GM18519 (cell line): ENCODE data around the gene FBXL14.
A peak's percentile ranks its signal among the peaks of the same experiment; 100 is the strongest.

ENCODE experiments used
- ATAC-seq: cut with Tn5 transposase; IDR thresholded peaks from one replicate; pipeline ENCODE4 v1.9.1; 2021; ENCODE audit warnings: mild to moderate bottlenecking, moderate library complexity; ENCODE audit not compliant: unreplicated experiment, low FRiP score

FBXL14 gene, protein sequence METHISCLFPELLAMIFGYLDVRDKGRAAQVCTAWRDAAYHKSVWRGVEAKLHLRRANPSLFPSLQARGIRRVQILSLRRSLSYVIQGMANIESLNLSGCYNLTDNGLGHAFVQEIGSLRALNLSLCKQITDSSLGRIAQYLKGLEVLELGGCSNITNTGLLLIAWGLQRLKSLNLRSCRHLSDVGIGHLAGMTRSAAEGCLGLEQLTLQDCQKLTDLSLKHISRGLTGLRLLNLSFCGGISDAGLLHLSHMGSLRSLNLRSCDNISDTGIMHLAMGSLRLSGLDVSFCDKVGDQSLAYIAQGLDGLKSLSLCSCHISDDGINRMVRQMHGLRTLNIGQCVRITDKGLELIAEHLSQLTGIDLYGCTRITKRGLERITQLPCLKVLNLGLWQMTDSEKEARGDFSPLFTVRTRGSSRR

DNA sequence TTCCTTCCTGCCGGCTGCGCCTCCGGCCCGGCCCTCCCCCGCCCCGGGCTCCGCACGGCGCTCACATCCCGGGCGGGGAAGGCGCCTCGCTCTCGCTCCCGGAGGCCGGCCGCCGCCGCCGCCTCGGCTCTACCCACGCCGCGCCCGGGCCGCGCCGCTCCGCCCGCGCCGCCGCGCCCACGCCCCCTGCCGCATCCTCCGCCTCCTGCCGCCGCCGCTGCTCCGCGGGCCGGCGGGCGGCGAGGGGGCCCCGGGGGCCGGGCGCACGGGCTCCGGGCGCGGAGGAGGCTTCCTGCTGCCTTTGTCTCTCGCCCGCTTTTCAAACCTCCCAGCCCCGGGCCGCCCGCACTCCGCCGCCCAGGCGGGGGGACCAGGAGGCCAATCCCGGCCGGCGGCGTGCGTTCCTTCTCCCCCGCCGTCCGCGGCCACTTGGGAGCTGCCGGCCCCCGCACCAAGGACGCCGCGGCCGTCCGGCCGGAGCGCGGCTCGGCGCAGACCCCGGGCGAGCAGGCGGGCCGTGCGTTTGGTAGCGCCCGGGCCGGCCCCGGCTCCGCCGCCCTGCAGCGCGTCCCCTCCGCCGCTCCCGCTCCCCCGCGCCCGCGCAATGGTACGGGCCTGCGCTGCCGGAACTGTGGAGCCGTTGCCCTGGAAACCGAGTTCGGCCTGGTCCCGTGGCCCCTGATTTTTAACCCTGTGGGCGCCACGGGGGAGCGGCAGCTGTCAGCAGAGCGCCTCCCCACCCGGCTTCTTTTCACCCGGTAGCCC, at the start of gene FBXL14:
TSS of gene FBXL14 (minus strand) at position 321 of the 765 bp plus-strand sequence. CDS start 515 bp downstream, outside the sequence.
- peak; percentile 43 for ATAC-seq

DNA sequence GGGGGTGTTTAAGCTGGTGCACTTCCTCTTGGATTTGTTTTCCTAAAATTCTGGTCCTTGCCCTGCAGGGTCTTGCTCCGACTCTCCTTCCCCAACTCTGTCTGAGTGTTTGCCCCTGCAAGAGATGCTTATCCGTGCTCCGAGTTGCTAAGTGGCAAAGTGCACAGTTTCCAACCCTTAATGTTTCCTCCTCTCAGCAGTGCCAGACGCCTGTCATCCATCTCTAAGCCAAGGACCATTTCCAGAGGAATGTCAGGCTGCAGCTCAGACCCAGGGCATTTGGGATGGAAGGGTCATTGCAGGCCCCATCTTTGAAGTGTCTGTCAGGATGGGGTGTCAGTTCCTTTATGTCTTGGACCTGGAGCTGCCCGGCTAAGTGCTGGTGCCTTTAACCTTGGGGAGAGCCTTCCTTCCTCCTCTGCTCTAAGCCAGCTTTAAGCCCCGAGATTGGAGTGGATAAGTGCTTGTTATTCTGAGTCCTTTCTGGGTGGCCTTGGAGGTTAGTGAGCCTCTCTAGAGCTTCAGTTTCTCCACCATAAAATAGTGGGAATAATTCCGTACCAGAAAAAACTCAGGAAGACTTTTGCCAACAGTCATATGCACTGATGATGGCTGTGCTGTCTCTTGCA, 49.6 kb upstream of the FBXL14 start:
- no peak for ATAC-seq

DNA sequence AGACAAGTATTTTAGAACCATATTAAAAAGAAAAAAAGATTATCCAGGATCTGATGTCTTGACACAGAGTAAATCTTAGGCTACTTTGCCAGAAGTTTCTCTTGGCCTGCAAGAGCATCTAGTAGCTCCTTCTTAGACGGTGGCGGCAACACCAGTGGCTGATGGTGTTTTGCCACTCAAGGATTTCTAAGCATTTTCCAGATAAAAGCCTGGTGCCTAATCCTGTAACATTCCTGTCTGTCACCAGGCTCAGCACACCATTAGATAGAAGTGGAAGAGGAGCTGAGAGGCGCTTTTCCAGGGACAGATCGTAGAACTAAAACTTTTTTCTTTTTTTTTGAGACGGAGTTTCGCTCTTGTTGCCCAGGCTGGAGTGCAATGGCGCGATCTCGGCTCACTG, 48.7 kb upstream of the FBXL14 start:
- no peak for ATAC-seq

DNA sequence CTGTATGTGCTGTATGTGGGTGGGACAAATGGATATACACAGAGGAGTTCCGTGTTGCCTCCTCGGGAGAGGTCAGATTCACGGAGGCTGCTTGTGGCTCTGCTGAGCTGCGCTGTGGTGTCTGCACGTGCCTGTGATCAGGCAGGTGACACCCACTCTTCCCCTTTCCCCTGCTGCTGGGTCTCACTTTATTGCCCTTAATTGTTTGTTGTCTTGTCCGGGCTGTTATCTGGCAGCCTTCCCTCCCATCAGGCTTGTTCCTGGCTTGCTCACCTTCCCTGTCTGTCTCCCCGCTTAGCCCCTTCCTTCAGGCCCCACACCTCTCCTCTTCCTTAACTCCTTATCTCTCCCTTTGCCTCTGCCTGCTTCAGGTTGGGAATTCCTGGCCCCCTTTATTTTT, 48.1 kb upstream of the FBXL14 start:
- ATAC-seq, result no peak

DNA sequence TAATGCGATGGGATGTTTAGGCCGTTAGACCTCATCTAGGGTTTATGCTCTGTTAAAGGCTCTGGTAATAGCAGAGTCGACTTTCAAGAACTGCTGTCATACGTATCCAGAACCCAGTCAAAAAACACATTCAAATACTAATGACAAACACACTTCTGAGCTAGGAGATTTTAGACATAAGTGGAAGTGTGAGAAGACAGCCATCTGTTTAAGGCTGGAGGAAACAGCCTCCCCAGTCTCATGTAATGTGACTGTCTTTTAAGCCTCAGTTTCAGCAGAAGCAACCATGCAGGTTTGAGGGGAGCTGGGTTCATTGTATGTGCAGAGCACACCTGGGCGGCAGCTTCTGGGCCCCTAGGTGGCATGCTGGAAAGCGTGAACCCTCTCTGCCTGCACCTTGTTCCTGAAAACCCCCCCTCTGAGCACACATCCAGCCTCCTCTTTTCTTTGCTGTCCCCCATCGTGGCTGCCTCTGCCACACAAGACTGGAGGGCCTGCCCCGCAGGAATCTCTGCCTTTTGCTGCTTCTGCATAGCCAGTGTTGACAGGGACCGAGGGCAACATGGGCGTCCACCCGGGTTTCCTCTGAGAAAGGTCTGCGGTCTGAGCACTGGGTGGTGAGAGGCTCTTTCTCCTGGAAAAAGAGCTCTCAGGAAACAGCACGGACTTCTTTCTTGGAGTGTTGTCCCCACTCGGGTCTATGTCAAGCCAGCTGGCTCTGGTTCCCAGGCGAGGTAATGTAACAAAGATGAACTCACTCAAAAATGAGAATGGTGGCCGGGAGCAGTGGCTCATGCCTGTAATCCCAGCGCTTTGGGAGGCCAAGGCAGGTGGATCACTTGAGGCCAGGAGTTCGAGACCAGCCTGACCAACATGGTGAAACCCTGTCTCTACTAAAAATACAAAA, 46.2 kb upstream of the FBXL14 start:
- ATAC-seq, result no peak

DNA sequence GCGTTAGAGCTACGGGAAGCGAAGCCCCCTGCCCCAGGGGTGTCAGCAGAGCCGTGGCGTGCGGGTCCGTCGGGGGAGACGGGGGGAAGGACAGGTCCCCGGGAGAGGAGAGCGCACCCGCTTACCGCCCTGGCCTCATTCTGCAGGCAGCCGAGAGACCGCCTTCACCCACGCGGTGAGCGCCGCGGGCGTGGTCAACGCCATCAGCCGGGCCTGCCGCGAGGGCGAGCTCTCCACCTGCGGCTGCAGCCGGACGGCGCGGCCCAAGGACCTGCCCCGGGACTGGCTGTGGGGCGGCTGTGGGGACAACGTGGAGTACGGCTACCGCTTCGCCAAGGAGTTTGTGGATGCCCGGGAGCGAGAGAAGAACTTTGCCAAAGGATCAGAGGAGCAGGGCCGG, 45.2 kb upstream of the FBXL14 start:
- ATAC-seq, result no peak

DNA sequence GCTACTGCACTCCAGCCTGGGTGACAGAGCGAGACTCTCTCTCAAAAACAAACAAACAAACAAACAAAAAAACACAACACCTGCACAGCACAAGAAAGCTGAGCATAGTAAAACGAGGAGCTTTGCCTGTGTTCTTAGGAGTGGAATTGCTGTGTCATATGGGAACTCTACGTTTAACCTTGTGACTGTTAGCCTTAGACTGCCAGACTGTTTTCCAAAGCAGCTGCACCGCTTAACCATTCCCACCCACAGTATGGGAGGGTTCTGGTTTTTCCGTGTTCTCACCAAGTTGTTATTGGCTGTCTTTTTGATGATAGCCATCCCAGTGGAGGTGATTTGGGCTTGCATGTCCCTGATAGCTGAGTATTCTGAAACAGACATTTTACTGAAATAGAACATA, 43.8 kb upstream of the FBXL14 start:
- no peak for ATAC-seq

DNA sequence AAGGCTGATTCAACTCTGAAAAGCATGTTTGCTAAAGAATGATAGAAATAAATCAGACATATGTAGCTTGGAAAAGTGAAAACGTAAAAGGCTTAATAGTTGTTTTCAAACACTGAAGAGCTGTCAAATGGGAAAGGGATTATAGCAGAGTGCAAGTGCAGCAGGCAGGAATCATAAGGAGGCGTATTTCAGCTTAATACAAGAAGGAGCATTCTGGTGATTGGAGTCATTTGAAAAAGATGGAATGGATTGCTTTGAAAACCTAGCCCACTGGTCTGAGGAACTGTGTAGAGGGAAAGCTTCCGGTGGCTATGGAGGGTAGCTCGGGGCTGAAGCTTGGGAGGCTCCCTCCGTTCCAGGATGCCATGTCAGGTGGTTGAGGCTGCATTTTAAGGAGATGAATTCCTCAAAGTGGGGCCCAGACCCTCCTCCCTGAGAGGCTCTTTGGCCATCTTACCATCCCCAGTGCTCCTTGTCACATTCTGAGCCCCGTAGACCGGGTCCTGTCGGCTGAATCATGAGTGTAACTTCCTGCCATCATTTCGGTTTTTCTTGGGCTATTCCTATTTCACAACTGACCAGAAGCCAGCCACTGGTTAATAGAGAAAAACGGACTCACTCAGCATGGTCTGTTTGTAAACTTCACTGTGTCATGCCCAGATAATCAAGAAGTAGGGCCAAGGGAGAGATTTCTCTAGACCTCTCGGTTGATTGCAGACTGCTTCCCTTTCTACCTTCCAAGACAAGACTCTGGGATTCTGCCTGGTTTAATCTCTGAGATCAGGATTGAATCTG, 41.1 kb upstream of the FBXL14 start:
- ATAC-seq, result no peak

DNA sequence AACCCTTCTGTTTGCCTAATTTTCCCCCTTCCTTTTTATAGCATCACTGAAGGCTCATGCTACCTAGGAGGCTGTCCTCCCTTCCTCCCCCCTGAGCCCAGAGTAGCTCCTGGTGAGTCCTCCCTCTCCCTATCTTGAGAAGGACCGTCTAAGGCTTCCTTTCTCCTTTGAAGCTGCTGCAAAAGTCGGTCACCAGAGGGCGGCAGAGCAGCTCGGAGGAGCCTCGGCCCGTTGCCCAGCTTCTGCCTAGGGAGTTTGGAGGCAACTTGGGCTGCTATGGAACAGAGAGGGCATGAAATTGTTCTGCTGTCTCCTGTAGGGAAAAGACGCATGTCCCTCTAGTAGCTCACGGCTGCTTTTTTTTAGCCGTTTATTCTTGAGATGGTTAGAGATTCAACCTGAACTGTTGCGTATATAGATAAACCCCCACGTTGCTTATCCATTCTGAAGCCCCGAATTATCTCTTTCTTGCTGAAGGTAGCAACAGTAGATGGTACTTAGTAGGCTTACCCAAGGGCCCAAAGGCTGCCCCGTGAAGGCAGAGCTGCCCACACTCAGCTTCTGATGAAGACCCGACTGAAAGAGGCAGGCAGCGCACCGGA, 40.3 kb upstream of the FBXL14 start:
- no peak for ATAC-seq

DNA sequence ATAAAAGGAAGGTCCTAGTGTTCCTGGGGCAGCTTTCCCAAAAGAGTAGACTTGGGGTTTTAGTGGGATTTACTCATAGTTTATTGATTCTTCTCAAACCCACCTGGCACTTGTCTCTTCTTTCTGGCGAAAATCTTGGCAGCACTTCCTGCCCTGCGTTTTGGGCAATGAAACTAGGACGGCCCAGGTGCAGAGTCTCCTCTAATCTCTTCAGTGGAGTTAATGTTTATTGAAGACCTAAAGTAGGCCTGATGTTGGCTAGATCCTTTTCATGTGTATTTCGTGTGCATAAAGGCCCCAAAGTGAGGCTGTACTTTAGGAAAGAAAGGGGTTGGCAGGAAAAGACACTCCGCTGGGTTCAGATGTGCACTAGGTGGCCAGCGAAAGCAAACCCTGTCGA, 39.8 kb upstream of the FBXL14 start:
- ATAC-seq, result no peak

DNA sequence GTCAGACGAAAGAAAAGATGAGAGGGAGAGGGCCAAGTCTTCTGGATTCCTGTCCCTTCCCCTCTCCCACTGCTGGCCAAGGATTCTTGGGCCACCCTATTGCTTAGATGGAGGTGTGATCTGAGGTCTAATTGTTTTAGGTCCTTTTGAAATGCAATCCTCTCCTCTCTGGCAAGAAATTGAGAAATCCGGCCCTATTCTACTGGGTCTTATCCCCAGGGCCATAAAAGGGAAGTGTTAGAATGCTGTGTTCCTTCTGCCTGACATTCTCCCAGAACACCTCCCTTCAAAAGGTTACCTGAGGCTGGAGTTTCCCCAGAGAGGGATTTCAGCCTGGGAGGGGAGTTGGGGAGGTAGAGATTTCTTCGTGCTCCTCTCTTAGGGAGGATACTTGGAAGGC, 39.1 kb upstream of the FBXL14 start:
- ATAC-seq, result no peak

DNA sequence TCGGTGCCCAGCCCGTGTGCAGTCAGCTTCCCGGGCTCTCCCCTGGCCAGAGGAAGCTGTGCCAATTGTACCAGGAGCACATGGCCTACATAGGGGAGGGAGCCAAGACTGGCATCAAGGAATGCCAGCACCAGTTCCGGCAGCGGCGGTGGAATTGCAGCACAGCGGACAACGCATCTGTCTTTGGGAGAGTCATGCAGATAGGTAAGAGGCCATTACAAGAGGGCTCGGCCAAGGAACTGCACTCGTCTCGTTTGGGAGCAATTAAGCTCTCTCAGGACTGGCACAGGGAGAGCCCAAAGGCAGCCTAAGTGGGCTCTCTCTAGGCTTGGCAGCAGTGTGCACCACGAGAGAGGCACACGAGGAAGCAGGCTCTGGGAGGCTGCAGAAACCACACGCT, 38.3 kb upstream of the FBXL14 start:
- no peak for ATAC-seq

DNA sequence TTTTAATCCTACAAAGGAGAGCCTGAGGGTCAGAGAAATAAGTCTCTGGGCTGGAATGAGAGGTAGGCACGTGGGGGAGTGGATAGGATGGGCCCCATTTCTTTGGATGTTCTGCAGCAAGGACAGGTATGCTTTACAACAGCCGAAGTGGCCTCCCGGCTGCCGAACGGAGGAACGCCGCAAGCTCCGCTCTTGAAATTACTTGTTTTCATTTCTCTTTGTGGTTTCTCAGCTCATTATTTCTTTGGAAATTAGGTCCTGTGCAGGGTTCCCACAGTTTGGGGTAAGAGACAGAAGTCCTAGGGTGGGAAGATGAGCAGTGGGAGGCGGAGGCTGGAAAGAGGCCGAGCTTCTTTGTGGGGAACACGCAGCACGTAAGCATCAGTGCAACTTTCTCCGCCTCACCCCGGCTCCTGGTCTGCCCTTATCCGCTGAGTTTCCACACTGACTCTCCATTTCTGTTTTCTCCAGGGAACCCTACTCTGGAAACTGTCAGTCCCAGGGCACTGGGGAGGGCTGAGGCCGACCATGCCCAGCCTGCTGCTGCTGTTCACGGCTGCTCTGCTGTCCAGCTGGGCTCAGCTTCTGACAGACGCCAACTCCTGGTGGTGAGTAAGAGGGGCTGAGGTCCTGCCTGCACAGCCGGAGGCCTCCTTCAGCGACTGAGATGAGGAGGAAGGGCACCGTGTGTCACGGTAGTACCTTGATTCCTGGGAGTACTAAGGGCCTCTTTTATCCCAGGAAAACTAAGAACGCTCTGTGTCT, 36.6 kb upstream of the FBXL14 start:
- ATAC-seq, result no peak

DNA sequence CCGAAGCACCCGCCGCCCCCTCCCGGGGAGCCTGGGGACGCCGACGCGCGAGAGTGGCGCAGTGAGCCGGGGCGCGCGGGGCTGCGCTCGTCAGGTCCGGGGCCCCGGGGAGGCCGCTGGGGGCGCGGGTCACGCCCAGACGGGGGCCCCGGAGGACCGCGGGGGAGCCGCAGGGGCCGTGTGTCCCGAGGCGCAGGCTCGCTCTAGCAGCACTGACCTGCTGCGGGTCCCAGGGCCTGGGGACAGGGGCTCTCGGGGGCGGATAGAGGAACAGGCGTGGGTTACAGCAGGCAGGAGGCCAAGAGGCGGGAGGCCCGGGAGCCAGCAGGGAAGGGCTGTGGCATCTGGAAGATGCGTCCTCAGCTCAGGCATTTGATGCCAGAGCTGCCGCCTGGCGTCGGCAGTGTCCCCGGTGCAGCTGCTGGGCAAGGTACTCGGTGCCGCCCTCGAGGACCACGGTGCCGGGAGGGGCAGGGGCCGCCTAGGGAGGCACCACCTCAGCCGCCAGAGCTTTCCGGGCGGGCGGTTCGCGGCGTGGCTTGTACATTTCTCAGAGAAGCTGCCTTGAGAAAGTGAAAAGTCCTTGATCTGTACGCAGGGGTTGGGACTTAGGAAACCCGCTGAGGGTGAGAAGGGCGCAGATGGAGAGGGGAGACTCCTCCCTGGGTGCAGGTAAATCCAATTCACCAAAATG, 35.9 kb upstream of the FBXL14 start:
- no peak for ATAC-seq

DNA sequence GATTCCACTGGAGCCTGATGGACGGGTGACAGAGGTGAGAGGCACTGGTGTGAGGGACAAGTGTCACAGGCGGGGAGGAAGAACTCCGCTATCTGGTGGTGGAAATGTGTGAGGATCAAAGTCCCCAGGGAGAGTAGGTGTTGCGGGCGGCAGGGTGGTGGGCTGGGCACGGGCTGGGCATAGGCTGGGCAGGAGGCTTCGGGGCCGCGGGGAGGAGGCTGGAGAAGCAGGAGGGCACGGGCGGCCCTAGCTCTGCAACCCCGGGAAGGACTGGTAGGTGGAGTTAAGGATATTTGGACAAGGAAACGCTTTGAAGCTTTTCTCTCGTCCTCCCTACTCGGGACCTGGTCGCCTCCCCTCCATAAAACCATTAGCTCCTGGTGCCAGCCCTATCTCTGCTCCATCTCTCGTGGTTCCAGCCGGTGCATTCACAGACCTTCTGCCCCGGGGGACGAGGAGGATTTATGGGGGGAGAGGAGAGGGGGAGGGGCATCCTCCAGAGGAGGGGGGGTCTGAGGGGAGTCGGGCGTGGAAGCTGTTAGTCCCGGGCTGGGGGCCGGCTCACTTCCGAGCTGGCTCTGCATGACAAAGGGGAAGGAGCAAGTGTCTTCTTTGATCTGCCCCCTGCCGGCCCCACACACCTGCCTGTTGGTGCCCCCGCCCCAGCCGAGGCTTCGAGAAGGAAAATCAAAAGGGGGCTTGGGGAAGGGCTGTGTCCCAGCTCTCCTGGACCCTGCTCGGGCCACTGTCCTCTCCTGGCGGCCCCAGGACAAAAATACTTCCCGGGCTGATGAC, 35.2 kb upstream of the FBXL14 start:
- ATAC-seq, result no peak

DNA sequence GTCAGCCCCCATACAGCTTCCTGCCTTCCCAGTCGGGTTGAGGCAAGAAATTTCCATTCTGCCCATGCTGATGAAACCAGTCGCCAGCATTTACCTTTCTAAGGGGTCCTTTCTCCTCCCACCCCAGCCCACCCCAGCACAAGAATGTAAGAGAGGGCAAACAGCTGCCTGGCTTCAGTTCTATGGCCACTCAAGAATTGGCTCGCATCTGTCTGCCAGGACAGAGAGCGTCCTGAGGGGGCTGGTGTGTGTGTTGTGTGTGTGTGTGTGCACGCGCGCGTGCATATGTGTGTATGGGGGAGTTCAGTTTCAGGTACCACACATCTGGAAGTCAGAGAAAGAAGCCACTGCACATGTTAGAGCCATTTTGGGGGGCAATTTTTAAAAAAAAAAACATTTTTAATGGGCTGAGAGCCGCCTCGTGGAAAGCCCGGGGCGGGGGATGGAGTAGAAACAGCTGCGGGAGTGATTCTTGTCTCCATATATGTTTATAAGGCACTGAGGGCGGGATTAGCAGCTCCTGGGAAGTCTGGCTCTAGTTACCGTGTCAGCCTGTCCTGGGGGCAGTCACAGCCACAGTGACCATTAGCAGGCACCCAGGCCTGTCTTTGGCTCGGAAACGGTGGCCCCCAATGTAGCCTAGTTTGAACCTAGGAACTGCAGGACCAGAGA, 34.4 kb upstream of the FBXL14 start, which contains the start of gene WNT5B:
TSS of gene WNT5B (plus strand) at position 566 of the 672 bp plus-strand sequence. CDS start 2,124 bp downstream, outside the sequence.
- no peak for ATAC-seq
